Osteoblast (primary cell): ENCODE measurements around the gene ERBB4. TPM values are rescaled to one million over a fixed set of nuclear protein-coding genes. Genes with fewer than 3 reads are reported as not detected.

Source experiments
- DNase-seq: peaks from one replicate; pipeline ENCODE4 v3.0.0; 2011; ENCODE audit warnings: low spot score, mixed read lengths; ENCODE audit not compliant: insufficient read length; ENCODE audit errors: missing footprints
- H2AFZ ChIP-seq: 2 replicates; pipeline ENCODE4 v1.6.0; 2011; ENCODE audit warnings: mild to moderate bottlenecking, low read length
- H3K27ac ChIP-seq: 2 replicates; pipeline ENCODE4 v1.5.1; 2011; ENCODE audit warnings: mild to moderate bottlenecking, low read depth, low read length, moderate library complexity
- H3K27me3 ChIP-seq: 2 replicates; pipeline ENCODE4 v1.6.0; 2012; ENCODE audit warnings: mild to moderate bottlenecking, control low read depth, inconsistent platforms, low read length, moderate library complexity; ENCODE audit not compliant: insufficient read depth
- H3K36me3 ChIP-seq: 2 replicates; pipeline ENCODE4 v1.5.1; 2011; ENCODE audit warnings: mild to moderate bottlenecking, low read length, control low read depth, moderate library complexity; ENCODE audit not compliant: insufficient read depth
- H3K4me1 ChIP-seq: 2 replicates; pipeline ENCODE4 v1.5.1; 2011; ENCODE audit warnings: mild to moderate bottlenecking, low read length, control low read depth, moderate library complexity; ENCODE audit not compliant: insufficient read depth
- H3K4me2 ChIP-seq: 2 replicates; pipeline ENCODE4 v1.6.0; 2011; ENCODE audit warnings: mild to moderate bottlenecking, low read length; ENCODE audit not compliant: insufficient read depth
- H3K4me3 ChIP-seq: fragments of 200-600 bp; sonication (generic); 3 replicates; pipeline ENCODE4 v1.5.1; 2012; ENCODE audit warnings: mild to moderate bottlenecking, low read length, inconsistent platforms; ENCODE audit not compliant: insufficient read depth
- H3K79me2 ChIP-seq: 2 replicates; pipeline ENCODE4 v1.6.0; 2012; ENCODE audit warnings: mild to moderate bottlenecking, low read length, control low read depth, inconsistent platforms; ENCODE audit not compliant: insufficient read depth
- H3K9me3 ChIP-seq: 2 replicates; pipeline ENCODE4 v1.5.1; 2011; ENCODE audit warnings: low read depth, low read length, control low read depth
- H4K20me1 ChIP-seq: 2 replicates; pipeline ENCODE4 v1.6.0; 2012; ENCODE audit warnings: mild to moderate bottlenecking, low read length, control low read depth; ENCODE audit not compliant: insufficient read depth
- CTCF ChIP-seq: IDR thresholded peaks from 2 replicates; pipeline ENCODE4 v1.5.1; 2011; ENCODE audit warnings: mild to moderate bottlenecking, low read depth, low read length, moderate library complexity; ENCODE audit errors: extremely low read depth
- total RNA-seq: library from RNA; depleted of rRNA; stranded (reverse); fragments of >200 nt; gene quantifications from 2 replicates; pipeline ENCODE4 v1.2.3, GENCODE V29; 2012

Gene ERBB4
- total RNA-seq, 1 donor: under 0.01 TPM

GRCh38 chr2:212379103-212379502 lies 159.5 kb downstream of the ERBB4 start:
- no peak overlapping the region for H3K27ac ChIP-seq
- no peak for DNase-seq
- no peaks in the 10 kb centered on the region for H4K20me1 ChIP-seq
- H3K79me2 ChIP-seq: no peaks in the 10 kb centered on the region
- no peaks in the 10 kb centered on the region for H3K4me1 ChIP-seq
- H3K9me3 ChIP-seq: no peaks in the 10 kb centered on the region
- H3K4me3 ChIP-seq: no peak overlapping the region
- H3K27me3 ChIP-seq: no peaks in the 10 kb centered on the region
- TF ChIP-seq CTCF: no peak
- no peaks in the 10 kb centered on the region for H3K36me3 ChIP-seq
- H3K4me2 ChIP-seq: no peak overlapping the region
- H2AFZ ChIP-seq: no peak overlapping the region

- H3K4me3 ChIP-seq: no peak overlapping the region
- TF ChIP-seq CTCF: no peak
- no peaks in the 10 kb centered on the region for H3K79me2 ChIP-seq
- H3K36me3 ChIP-seq: no peaks in the 10 kb centered on the region
- H3K27ac ChIP-seq: no peak overlapping the region
- H4K20me1 ChIP-seq: no peaks in the 10 kb centered on the region
- no peak overlapping the region for H3K4me2 ChIP-seq
- no peaks in the 10 kb centered on the region for H3K27me3 ChIP-seq
- H3K4me1 ChIP-seq: no peaks in the 10 kb centered on the region
- no peak overlapping the region for H2AFZ ChIP-seq
- no peak for DNase-seq
- no peaks in the 10 kb centered on the region for H3K9me3 ChIP-seq
These were observed 171.2 kb downstream of the ERBB4 start for GRCh38 chr2:212367431-212367830.

GRCh38 chr2:212364112-212364985 lies 174.3 kb downstream of the ERBB4 start:
- no peak overlapping the region for H2AFZ ChIP-seq
- no peaks in the 10 kb centered on the region for H4K20me1 ChIP-seq
- no peak for DNase-seq
- H3K4me1 ChIP-seq: no peaks in the 10 kb centered on the region
- H3K4me2 ChIP-seq: no peak overlapping the region
- H3K27me3 ChIP-seq: no peaks in the 10 kb centered on the region
- no peaks in the 10 kb centered on the region for H3K79me2 ChIP-seq
- no peaks in the 10 kb centered on the region for H3K9me3 ChIP-seq
- no peak overlapping the region for H3K4me3 ChIP-seq
- H3K27ac ChIP-seq: no peak overlapping the region
- no peaks in the 10 kb centered on the region for H3K36me3 ChIP-seq
- no peak for TF ChIP-seq CTCF

- no peak overlapping the region for H2AFZ ChIP-seq
- H3K4me3 ChIP-seq: no peak overlapping the region
- H3K79me2 ChIP-seq: no peaks in the 10 kb centered on the region
- DNase-seq: no peak
- no peaks in the 10 kb centered on the region for H4K20me1 ChIP-seq
- TF ChIP-seq CTCF: no peak
- H3K27ac ChIP-seq: no peak overlapping the region
- H3K4me2 ChIP-seq: no peak overlapping the region
- no peaks in the 10 kb centered on the region for H3K36me3 ChIP-seq
- H3K27me3 ChIP-seq: no peaks in the 10 kb centered on the region
- no peaks in the 10 kb centered on the region for H3K4me1 ChIP-seq
- H3K9me3 ChIP-seq: no peaks in the 10 kb centered on the region
These were observed 177.3 kb downstream of the ERBB4 start for GRCh38 chr2:212361174-212361756.
